Activated CD8-positive, alpha-beta T cell treated with anti-CD3 and anti-CD28 coated beads for 36 hours (primary cell): Measurements from ENCODE around the gene UBQLN1. TPM values are rescaled to one million over a fixed set of nuclear protein-coding genes. Genes with fewer than 3 reads are reported as not detected.
"Not testable (repeated sequence)": the region's sequence is repeated elsewhere in the genome, so short reads cannot be mapped to it uniquely, and the experiment has no call there.

ENCODE experiments used
- ATAC-seq: fragments of 200-7000 bp; cut with Tn5 transposase; one replicate; pipeline ENCODE4 v1.10.0; 2021; ENCODE audit warnings: mild to moderate bottlenecking, moderate library complexity
- CTCF ChIA-PET: fragments of 350-600 bp; sonication (Branson Sonifier 250); formaldehyde crosslinking; loops from one replicate; lab custom pipeline; 2021; ENCODE audit warnings: antibody characterized with exemption; lab: Charles Lee
- POLR2A ChIA-PET: fragments of 350-600 bp; sonication (Branson Sonifier 250); formaldehyde crosslinking; loops from one replicate; lab custom pipeline; 2021; ENCODE audit warnings: antibody characterized with exemption; lab: Charles Lee
- DNase-seq: peaks from one replicate; pipeline ENCODE4 v3.0.0-alpha.2; 2020
- H3K27ac Mint-ChIP-seq: one replicate; pipeline ENCODE4 v1.8.0; 2021; ENCODE audit warnings: mild to moderate bottlenecking, mixed read lengths
- H3K27me3 Mint-ChIP-seq: one replicate; pipeline ENCODE4 v1.8.0; 2021; ENCODE audit warnings: mixed read lengths
- H3K36me3 Mint-ChIP-seq: one replicate; pipeline ENCODE4 v1.8.0; 2021; ENCODE audit warnings: low read depth, mixed read lengths
- H3K4me1 Mint-ChIP-seq: one replicate; pipeline ENCODE4 v1.8.0; 2021; ENCODE audit warnings: low read depth, mixed read lengths
- H3K4me3 Mint-ChIP-seq: one replicate; pipeline ENCODE4 v1.8.0; 2021; ENCODE audit warnings: mild to moderate bottlenecking, moderate library complexity, mixed read lengths
- H3K9me3 Mint-ChIP-seq: one replicate; pipeline ENCODE4 v1.8.0; 2021; ENCODE audit warnings: mixed read lengths
- intact Hi-C: fragments of 100-400 bp; cut with micrococcal nuclease; formaldehyde crosslinking; loops from one replicate; pipeline ENCODE4 v1.10.0; 2022
- total RNA-seq, 2 experiments: library from RNA; stranded (reverse); gene quantifications; one replicate each; pipeline ENCODE4 v1.2.3, GENCODE V29; 2021
- TF ChIP-seq, protein P1 (sequence below): fragments of 200-600 bp; IDR thresholded peaks from one replicate; pipeline ENCODE4 v1.8.0; 2022; ENCODE audit warnings: antibody characterized with exemption, mild to moderate bottlenecking

Gene UBQLN1
- total RNA-seq, 2 experiments from 2014 or later, result 80.1 to 92.9 TPM

DNA sequence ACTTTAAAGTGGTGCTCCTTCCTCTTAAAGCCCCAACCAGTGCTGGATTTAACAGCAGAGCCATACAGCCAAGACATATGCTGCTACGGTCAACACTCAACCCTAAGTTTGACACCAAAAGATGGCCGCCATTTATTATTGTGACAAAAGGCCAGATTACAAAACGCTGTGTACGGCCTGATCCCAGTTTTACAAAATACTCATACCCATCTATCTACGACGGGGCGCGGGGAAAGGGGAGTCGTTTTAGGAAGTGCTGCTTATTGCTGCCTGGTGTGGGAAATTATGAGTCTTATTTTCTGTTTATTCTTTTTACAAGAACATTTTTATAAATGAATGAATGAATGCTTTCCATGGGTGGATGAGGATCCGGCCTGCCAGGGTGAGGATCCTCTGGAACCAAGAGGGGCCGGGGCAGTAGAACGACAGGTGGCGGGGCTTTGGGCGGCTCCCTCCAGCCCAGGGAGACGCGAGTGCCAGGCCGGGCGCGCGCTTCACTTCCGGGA is 85.3 kb downstream of the UBQLN1 start:
- ATAC-seq (peak; percentile 57), DNase-seq (no peak)
- Mint-ChIP-seq H3K4me1 (peaks cover 23% of the 10 kb centered on the region), H3K27ac (peak overlapping the region; percentile 94), H3K36me3 (peaks cover 2% of the 10 kb centered on the region), H3K9me3 (no peaks in the 10 kb centered on the region), H3K4me3 (peak overlapping the region; percentile 82), H3K27me3 (no peaks in the 10 kb centered on the region)
- POLR2A ChIA-PET, result interaction anchor here (0.7 to 2.0 kb wide), 5 partner anchors 9 to 85 kb away, joined by 4 to 20 read pairs (median 5); partner anchors contain the start of gene UBQLN1
- CTCF ChIA-PET, result interaction anchor here (0.8 to 2.6 kb wide), 3 partner anchors 11 to 28 kb away, joined by 3 to 15 read pairs (median 4); no protein-coding TSS in a partner anchor
- TF ChIP-seq, protein P1, sequence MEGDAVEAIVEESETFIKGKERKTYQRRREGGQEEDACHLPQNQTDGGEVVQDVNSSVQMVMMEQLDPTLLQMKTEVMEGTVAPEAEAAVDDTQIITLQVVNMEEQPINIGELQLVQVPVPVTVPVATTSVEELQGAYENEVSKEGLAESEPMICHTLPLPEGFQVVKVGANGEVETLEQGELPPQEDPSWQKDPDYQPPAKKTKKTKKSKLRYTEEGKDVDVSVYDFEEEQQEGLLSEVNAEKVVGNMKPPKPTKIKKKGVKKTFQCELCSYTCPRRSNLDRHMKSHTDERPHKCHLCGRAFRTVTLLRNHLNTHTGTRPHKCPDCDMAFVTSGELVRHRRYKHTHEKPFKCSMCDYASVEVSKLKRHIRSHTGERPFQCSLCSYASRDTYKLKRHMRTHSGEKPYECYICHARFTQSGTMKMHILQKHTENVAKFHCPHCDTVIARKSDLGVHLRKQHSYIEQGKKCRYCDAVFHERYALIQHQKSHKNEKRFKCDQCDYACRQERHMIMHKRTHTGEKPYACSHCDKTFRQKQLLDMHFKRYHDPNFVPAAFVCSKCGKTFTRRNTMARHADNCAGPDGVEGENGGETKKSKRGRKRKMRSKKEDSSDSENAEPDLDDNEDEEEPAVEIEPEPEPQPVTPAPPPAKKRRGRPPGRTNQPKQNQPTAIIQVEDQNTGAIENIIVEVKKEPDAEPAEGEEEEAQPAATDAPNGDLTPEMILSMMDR, result no peak
- intact Hi-C loops, result loop anchor here (5.0 kb wide), 2 partner anchors 85 to 295 kb away; partner anchors contain the start of gene UBQLN1

GRCh38 chr9:83620841-83621636 is 86.7 kb downstream of the UBQLN1 start:
- peak; percentile 53 for DNase-seq
- POLR2A ChIA-PET, result interaction anchor here (0.8 to 1.7 kb wide), 3 partner anchors 87 to 359 kb away, joined by 3 to 4 read pairs (median 3); partner anchors contain the start of genes HNRNPK and KIF27

DNA sequence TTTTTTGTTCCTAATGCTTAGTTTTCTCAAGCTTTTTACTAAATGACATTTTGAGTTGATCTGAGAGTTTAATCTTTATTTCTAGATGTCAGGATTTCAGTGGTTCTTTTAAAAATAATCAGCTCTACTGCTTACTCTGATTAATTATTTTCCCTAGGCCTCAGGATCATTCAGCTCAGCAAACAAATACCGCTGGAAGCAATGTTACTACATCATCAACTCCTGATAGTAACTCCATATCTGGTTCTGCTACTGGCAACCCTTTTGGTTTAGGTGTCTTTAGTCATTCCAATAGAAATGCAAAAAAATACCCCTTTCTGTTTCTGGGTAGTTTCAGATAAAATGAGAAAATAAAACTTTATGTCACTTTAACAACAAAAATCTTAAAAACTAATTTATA is 90.5 kb downstream of the UBQLN1 start:
- TF ChIP-seq, protein P1, result no peak
- DNase-seq (no peak), ATAC-seq (no peak)
- H3K9me3 Mint-ChIP-seq, result no peaks in the 10 kb centered on the region
- H3K4me1 Mint-ChIP-seq, result peaks cover 8% of the 10 kb centered on the region
- intact Hi-C loops, result no loop called here
- ChIA-PET CTCF (interaction anchor here (1.0 to 1.4 kb wide), 2 partner anchors 20 to 32 kb away, joined by 4 to 6 read pairs; no protein-coding TSS in a partner anchor), POLR2A (no interaction called here)
- no peak overlapping the region for H3K27ac Mint-ChIP-seq
- no peaks in the 10 kb centered on the region for H3K36me3 Mint-ChIP-seq
- H3K4me3 Mint-ChIP-seq, result no peak overlapping the region
- H3K27me3 Mint-ChIP-seq, result no peaks in the 10 kb centered on the region

More at GRCh38 chr9:83620841-83621636, 86.7 kb downstream of the UBQLN1 start:
- intact Hi-C loops, result loop anchor here (5.0 kb wide), 2 partner anchors 86 to 296 kb away; partner anchors contain the start of gene UBQLN1
- Mint-ChIP-seq H3K4me1 (peaks cover 23% of the 10 kb centered on the region), H3K27ac (no peak overlapping the region), H3K9me3 (no peaks in the 10 kb centered on the region), H3K27me3 (no peaks in the 10 kb centered on the region), H3K4me3 (peak overlapping the region; percentile 3), H3K36me3 (peaks cover 2% of the 10 kb centered on the region)
- peak; percentile 11 for ATAC-seq
- CTCF ChIA-PET, result interaction anchor here (0.6 to 2.6 kb wide), 22 partner anchors 8 to 552 kb away, joined by 3 to 24 read pairs (median 4); partner anchors contain the start of gene UBQLN1
- TF ChIP-seq, protein P1, result peak; percentile 66

- CTCF ChIA-PET, H3K9me3 Mint-ChIP-seq, H3K27me3 Mint-ChIP-seq, H3K27ac Mint-ChIP-seq, H3K4me3 Mint-ChIP-seq, POLR2A ChIA-PET, H3K36me3 Mint-ChIP-seq, H3K4me1 Mint-ChIP-seq, DNase-seq, ATAC-seq, intact Hi-C loops: not testable (repeated sequence)
Observed at GRCh38 chr9:83613298-83613697, 94.5 kb downstream of the UBQLN1 start.

Other genes with a start within 250 kb of the UBQLN1 start
- gene FRMD3, start 169.6 kb downstream of the UBQLN1 start, total RNA-seq, result 1 to 10 TPM in 1 of 2 experiments, under 1 TPM in 1; 0.27 to 1.1 TPM
- 1 to 10 TPM; 3.6 to 4.8 TPM for gene IDNK, start 84.8 kb downstream of the UBQLN1 start, total RNA-seq
- gene GKAP1, start 109.8 kb upstream of the UBQLN1 start, total RNA-seq, result 1 to 10 TPM; 3.9 to 4.4 TPM
- gene KIF27, start 213.5 kb upstream of the UBQLN1 start, total RNA-seq, result 1 to 10 TPM; 2.6 to 3.4 TPM